Heart right ventricle (tissue), 16 donors: Measurements from ENCODE around the gene PCDHB12. TPM values are rescaled to one million over a fixed set of nuclear protein-coding genes. Genes with fewer than 3 reads are reported as not detected.
A peak's percentile ranks its signal among the peaks of the same experiment; 100 is the strongest.
"Not testable (repeated sequence)": the region's sequence is repeated elsewhere in the genome, so short reads cannot be mapped to it uniquely, and the experiment has no call there.

Source experiments
- ATAC-seq, 8 donors: fragments of 200-7000 bp; cut with Tn5 transposase; one replicate each; pipeline ENCODE4 v1.9.1; 2020; ENCODE audit warnings: mild to moderate bottlenecking in 8 of 8, moderate library complexity in 8 of 8, moderate number of reproducible peaks in 1 of 8
- DNase-seq, 2 donors: peaks; one replicate each; pipeline ENCODE4 v3.0.0-alpha.2; 2020
- H3K27ac ChIP-seq, 10 donors: fragments of 200-600 bp; sonication (generic) in 2 of 10; one replicate each; pipeline versions ENCODE4 v1.5.0 to v1.8.0; 2020 to 2022; ENCODE audit warnings: mild to moderate bottlenecking in 3 of 10
- H3K27me3 ChIP-seq, 7 donors: fragments of 200-600 bp; one replicate each; pipeline ENCODE4 v1.8.0; 2021 to 2022; ENCODE audit warnings: mild to moderate bottlenecking in 2 of 7
- H3K36me3 ChIP-seq, 9 donors: fragments of 200-600 bp; sonication (generic) in 1 of 9; one replicate each; pipeline versions ENCODE4 v1.5.0 to v1.8.0; 2020 to 2022; ENCODE audit warnings: mild to moderate bottlenecking in 2 of 9
- H3K4me1 ChIP-seq, 9 donors: fragments of 200-600 bp; sonication (generic) in 1 of 9; one replicate each; pipeline versions ENCODE4 v1.5.0 to v1.8.0; 2020 to 2022; ENCODE audit warnings: mild to moderate bottlenecking in 4 of 9
- H3K4me3 ChIP-seq, 10 donors: fragments of 200-600 bp; sonication (generic) in 2 of 10; one replicate each; pipeline versions ENCODE4 v1.5.0 to v1.8.0; 2020 to 2022; ENCODE audit warnings: mild to moderate bottlenecking in 7 of 10, moderate library complexity in 2 of 10
- H3K9me3 ChIP-seq, 11 donors: fragments of 200-600 bp in 10 of 11; sonication (generic) in 2 of 11; one replicate each; pipeline versions ENCODE4 v1.5.0 to v1.8.0; 2013 to 2022; ENCODE audit warnings: mild to moderate bottlenecking in 2 of 11, control low read depth in 1 of 11, moderate library complexity in 1 of 11
- CTCF ChIP-seq, 9 donors: fragments of 200-600 bp; sonication (generic) in 2 of 9; IDR thresholded peaks; one replicate each; pipeline versions ENCODE4 v1.5.0 to v1.8.0; 2021 to 2022; ENCODE audit warnings: antibody characterized with exemption in 9 of 9, mild to moderate bottlenecking in 5 of 9, moderate library complexity in 1 of 9
- WGBS, 2 donors: extraction: QIAGEN DNeasy Blood & Tissue Kit; methylation state at CpG; one replicate each; pipeline ENCODE4 v1.1.7; 2013; ENCODE audit warnings: inconsistent platforms in 1 of 2; 5-methylcytosine and 5-hydroxymethylcytosine counted together
- intact Hi-C, 10 donors: fragments of 100-400 bp; cut with DNase I; formaldehyde crosslinking; loops; one replicate each; pipeline versions ENCODE4 v1.11.1 to v1.14.2; 2022
- polyA plus RNA-seq, 2 donors: library from polyadenylated mRNA; stranded (reverse); fragments of 200-250 nt; gene quantifications; one replicate each; pipeline ENCODE4 v1.2.3, GENCODE V29; 2013
- total RNA-seq, 10 donors: library from RNA; stranded (reverse); fragmentation: NEBNext Ultra II Directional in 3 of 10; extraction: Animal tissue kit (Norgen Biotek cat#: 25700) in 3 of 10; gene quantifications; one replicate each; pipeline versions ENCODE4 v1.2.1 to v1.2.4, GENCODE V29; 2021 to 2023
- donor health status: Arrhythmogenic right ventricular cardiomyopathy.
- donor health status: ischemic (EF 13 %, LVEDD 7.1; RV severe dilation, severe dysfunction).
- donor health status: healthy with polysubstance abuse.
- donor health status: DM: no; HTN: yes; CAD: no.
- donor health status: DM: no; HTN: no; CAD: no.
- donor health status: ischemic (EF 25% LVEDD 6.9; RV normal size, moderate dysfunction).
- donor health status: ischemic (EF 25% LVEDD 5.7; RV mildly dilated, moderate dysfunction).
- donor health status: healthy.
- donor health status: DM: yes; HTN: yes; CAD: no.
- donor health status: Ischemic cardiomyopathy.
- donor health status: ischemic (EF 35%, LVEDD 5.7; RV mildly dilated, moderate dysfunction).
- donor health status: nonischemic (EF 11% LVEDD 7.7; RV severe dilation, severe dysfunction).
- donor health status: DM: yes; HTN: yes; CAD: no.
- donor health status: PGD.
- donor health status: ischemic (EF 29% LVEDD 5.4; RV normal size, mild dysfunction).
- donor health status: nonischemic (EF 23%, LVEDD 6.1; RV moderate dilation, normal function).

PCDHB12 gene
- total and polyA plus RNA-seq, 12 donors, result 0.51 to 1.7 (median 1.0) TPM

GRCh38 chr5:141182248-141182647, 26.3 kb upstream of the PCDHB12 start, which contains the start of gene PCDHB16:
PCDHB16 (plus strand) TSS chr5:141182387; CDS start chr5:141182560, 173 bp downstream.
- TF ChIP-seq CTCF (IDR thresholded peaks at IDR 0.05), result peak in 8 of 9 donors; percentile 9 to 65 (median 43)
- Histone ChIP-seq H3K9me3 (peaks cover 0 to 86% (median 21%) of the 10 kb centered on the region in 11 donors), H3K4me3 (peak within 1 kb of the TSS; percentile 14 to 58 (median 20)), H3K36me3 (peaks cover 0 to 16% (median 0%) of the 10 kb centered on the region in 9 donors), H3K27ac (peak within 1 kb of the TSS in 5 of 10 donors; percentile 24 to 79 (median 68)), H3K27me3 (peaks cover 0 to 54% (median 41%) of the 10 kb centered on the region in 7 donors), H3K4me1 (no peaks in the 10 kb centered on the region)
- 12 to 14% methylated on average over 13 of the region's 13 CpGs for WGBS, 2 donors
- ATAC-seq (peak in 4 of 8 donors; percentile 67 to 93 (median 76)), DNase-seq (peak; percentile 38 to 69)
- intact Hi-C loops, result loop anchor here in 3 of 10 donors (5.0 to 10.0 kb wide), 2 partner anchors 380 to 383 kb away; no protein-coding TSS in a partner anchor

DNA sequence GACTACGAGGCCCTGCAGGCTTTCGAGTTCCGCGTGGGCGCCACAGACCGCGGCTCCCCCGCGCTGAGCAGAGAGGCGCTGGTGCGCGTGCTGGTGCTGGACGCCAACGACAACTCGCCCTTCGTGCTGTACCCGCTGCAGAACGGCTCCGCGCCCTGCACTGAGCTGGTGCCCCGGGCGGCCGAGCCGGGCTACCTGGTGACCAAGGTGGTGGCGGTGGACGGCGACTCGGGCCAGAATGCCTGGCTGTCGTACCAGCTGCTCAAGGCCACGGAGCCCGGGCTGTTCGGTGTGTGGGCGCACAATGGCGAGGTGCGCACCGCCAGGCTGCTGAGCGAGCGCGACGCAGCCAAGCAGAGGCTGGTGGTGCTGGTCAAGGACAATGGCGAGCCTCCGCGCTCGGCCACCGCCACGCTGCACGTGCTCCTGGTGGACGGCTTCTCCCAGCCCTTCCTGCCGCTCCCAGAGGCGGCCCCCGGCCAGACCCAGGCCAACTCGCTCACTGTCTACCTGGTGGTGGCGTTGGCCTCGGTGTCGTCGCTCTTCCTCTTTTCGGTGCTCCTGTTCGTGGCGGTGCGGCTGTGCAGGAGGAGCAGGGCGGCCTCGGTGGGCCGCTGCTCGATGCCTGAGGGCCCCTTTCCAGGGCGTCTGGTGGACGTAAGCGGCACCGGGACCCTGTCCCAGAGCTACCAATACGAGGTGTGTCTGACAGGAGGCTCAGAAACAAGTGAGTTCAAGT, 24.2 kb upstream of the PCDHB12 start:
- H3K9me3 ChIP-seq, result peaks cover 0 to 92% (median 24%) of the 10 kb centered on the region in 11 donors

DNA sequence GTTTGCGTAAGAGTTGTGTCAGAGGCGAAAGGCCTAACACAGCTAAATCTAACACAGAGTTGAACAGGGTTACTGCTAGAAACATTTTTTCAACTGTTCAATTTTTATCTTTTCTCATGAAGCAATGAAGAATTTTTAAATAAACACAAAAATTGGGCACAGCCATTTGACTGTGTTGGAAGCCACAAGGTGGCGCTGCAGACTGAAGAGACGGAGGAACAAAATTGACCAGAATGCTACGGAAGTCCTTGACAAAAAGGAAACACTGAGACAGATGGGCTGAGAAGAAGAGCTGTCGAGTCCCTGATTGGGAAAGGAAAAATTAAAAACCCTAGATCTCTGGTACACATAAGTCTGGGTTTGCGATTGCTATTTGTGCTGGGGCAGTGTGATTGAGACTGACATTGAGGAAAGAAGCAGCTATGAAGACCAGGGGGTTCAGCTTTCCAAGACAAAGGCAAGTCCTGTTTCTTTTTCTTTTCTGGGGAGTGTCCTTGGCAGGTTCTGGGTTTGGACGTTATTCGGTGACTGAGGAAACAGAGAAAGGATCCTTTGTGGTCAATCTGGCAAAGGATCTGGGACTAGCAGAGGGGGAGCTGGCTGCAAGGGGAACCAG, 21.5 kb upstream of the PCDHB12 start, which contains the start of gene PCDHB9:
TSS of gene PCDHB9 (plus strand) at position 265 of the 616 bp plus-strand sequence. CDS start at position 423, 158 bp downstream.
- peak in 7 of 9 donors; percentile 16 to 38 (median 25) for TF ChIP-seq CTCF (IDR thresholded peaks at IDR 0.05)
- DNase-seq, result no peak
- Histone ChIP-seq H3K27ac (no peak within 1 kb of the TSS), H3K27me3 (peaks cover 0 to 36% (median 16%) of the 10 kb centered on the region in 7 donors), H3K4me1 (no peaks in the 10 kb centered on the region), H3K36me3 (peaks cover 0 to 16% (median 0%) of the 10 kb centered on the region in 9 donors), H3K4me3 (no peak within 1 kb of the TSS), H3K9me3 (peaks cover 0 to 94% (median 30%) of the 10 kb centered on the region in 11 donors)
- intact Hi-C loops, result loop anchor here in 1 of 10 donors (10.0 kb wide), 1 partner anchor 378 kb away; no protein-coding TSS in a partner anchor
- ATAC-seq, result no peak
- WGBS, 2 donors, result 17 to 22% methylated on average over 9 of the region's 9 CpGs

More for the DNA sequence above, 24.2 kb upstream of the PCDHB12 start:
- H3K4me1 ChIP-seq, DNase-seq, H3K4me3 ChIP-seq, H3K27ac ChIP-seq, ATAC-seq: not testable (repeated sequence)
- Histone ChIP-seq H3K27me3 (peaks cover 0 to 44% (median 25%) of the 10 kb centered on the region in 7 donors), H3K36me3 (peaks cover 0 to 16% (median 0%) of the 10 kb centered on the region in 9 donors)
- 30 to 31% methylated on average over 38 to 52 of the region's 69 CpGs for WGBS, 2 donors
- intact Hi-C loops, result loop anchor here in 3 of 10 donors (5.0 to 10.0 kb wide), 2 partner anchors 378 to 381 kb away; no protein-coding TSS in a partner anchor

DNA sequence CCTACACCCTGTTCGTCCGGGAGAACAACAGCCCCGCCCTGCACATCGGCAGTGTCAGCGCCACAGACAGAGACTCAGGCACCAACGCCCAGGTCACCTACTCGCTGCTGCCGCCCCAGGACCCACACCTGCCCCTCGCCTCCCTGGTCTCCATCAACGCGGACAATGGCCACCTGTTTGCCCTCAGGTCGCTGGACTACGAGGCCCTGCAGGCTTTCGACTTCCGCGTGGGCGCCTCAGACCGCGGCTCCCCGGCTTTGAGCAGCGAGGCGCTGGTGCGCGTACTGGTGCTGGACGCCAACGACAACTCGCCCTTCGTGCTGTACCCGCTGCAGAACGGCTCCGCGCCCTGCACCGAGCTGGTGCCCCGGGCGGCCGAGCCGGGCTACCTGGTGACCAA, 19.8 kb upstream of the PCDHB12 start:
- DNase-seq, H3K4me1 ChIP-seq, H3K4me3 ChIP-seq, ATAC-seq, H3K27ac ChIP-seq: not testable (repeated sequence)
- Histone ChIP-seq H3K9me3 (peaks cover 0 to 92% (median 38%) of the 10 kb centered on the region in 11 donors), H3K36me3 (peaks cover 0 to 16% (median 0%) of the 10 kb centered on the region in 9 donors), H3K27me3 (peaks cover 0 to 29% (median 18%) of the 10 kb centered on the region in 7 donors)
- WGBS, 2 donors, result 26 to 28% methylated on average over 27 to 28 of the region's 37 CpGs
- intact Hi-C loops, result loop anchor here in 1 of 10 donors (10.0 kb wide), 1 partner anchor 376 kb away; no protein-coding TSS in a partner anchor

- H3K9me3 ChIP-seq, result peaks cover 0 to 90% (median 38%) of the 10 kb centered on the region in 11 donors
- 26 to 30% methylated on average over 19 to 31 of the region's 35 CpGs for WGBS, 2 donors
- H3K27ac ChIP-seq, result not testable (repeated sequence)
Measured at GRCh38 chr5:141189131-141189530, 19.4 kb upstream of the PCDHB12 start.

More at GRCh38 chr5:141189131-141189530, 19.4 kb upstream of the PCDHB12 start:
- not testable (repeated sequence) for DNase-seq, ATAC-seq, H3K4me1 ChIP-seq, H3K4me3 ChIP-seq
- Histone ChIP-seq H3K27me3 (peaks cover 0 to 29% (median 18%) of the 10 kb centered on the region in 7 donors), H3K36me3 (peaks cover 0 to 16% (median 0%) of the 10 kb centered on the region in 9 donors)
- intact Hi-C loops, result loop anchor here in 1 of 10 donors (10.0 kb wide), 1 partner anchor 376 kb away; no protein-coding TSS in a partner anchor
